Measurements from ENCODE around the gene MROH8. TPM values are rescaled to one million over a fixed set of nuclear protein-coding genes. Genes with fewer than 3 reads are reported as not detected.
"Not testable (repeated sequence)": the region's sequence is repeated elsewhere in the genome, so short reads cannot be mapped to it uniquely, and the experiment has no call there.

Gene MROH8
- total RNA-seq, 3 donors from 2014 or later, result 1.4 to 3.1 (median 2.6) TPM

DNA sequence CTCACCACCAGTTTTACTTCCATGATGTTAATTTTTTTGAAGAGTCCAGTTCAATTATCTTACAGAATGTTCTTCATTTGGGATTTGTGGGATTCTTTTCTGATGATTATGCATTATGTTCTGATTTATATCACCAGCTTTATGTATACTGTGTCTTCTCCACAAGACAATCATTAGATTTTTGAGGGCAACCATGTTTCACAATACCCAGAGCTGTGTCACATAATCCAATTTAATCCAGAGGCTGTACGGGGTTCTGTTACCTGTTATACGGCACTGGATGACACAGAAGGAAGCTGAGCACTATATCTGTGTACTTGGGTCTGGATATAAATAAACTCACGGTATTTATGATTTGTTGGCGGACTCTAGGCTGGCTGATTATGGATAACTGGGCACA, 41.8 kb downstream of the MROH8 start:
- intact Hi-C loops (cut with DNase I, micrococcal nuclease), result no loop called here
- no peak overlapping the region for H3K4me3 ChIP-seq
- H3K9me3 ChIP-seq, result no peaks in the 10 kb centered on the region
- TF ChIP-seq CTCF (IDR thresholded peaks at IDR 0.05), result no peak
- no peaks in the 10 kb centered on the region for H3K36me3 ChIP-seq (ENCODE audit: low read depth)
- H3K4me1 ChIP-seq (ENCODE audit: low read depth), result no peaks in the 10 kb centered on the region
- DNase-seq (no peak), ATAC-seq (no peak)

DNA sequence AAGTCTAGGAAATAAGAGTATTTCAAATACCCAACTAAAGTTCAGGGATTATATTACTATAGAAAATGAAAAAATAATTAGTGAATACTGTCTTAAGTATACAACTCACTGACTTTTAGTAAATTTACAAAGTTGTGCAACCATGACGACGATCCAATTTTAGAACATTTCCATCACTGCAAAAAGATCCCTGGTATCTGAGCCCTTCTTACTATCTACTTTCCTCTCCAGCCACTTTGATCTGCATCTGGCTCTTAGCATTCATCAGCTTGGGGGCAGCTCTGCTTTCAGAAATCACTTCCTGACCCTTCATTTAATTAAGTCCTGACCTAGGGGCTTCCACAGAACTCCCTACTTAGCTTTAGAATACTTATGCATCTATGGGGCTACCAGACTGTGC, 45.4 kb downstream of the MROH8 start:
- no peak for TF ChIP-seq CTCF (IDR thresholded peaks at IDR 0.05)
- Histone ChIP-seq H3K9me3 (no peaks in the 10 kb centered on the region), H3K4me3 (no peak overlapping the region), H3K4me1 (ENCODE audit: low read depth) (no peaks in the 10 kb centered on the region), H3K36me3 (ENCODE audit: low read depth) (no peaks in the 10 kb centered on the region)
- intact Hi-C loops (cut with DNase I, micrococcal nuclease), result no loop called here
- ATAC-seq (no peak), DNase-seq (no peak)

- H3K4me3 ChIP-seq, result no peak overlapping the region
- no peak for TF ChIP-seq CTCF (IDR thresholded peaks at IDR 0.05)
- ATAC-seq (no peak), DNase-seq (no peak)
- no peaks in the 10 kb centered on the region for H3K9me3 ChIP-seq
- H3K4me1 ChIP-seq (ENCODE audit: low read depth), result no peaks in the 10 kb centered on the region
- intact Hi-C loops (cut with DNase I, micrococcal nuclease), result no loop called here
- no peaks in the 10 kb centered on the region for H3K36me3 ChIP-seq (ENCODE audit: low read depth)
Measured at GRCh38 chr20:37131486-37131885, 47.9 kb downstream of the MROH8 start.

- intact Hi-C loops (cut with DNase I, micrococcal nuclease), result no loop called here
- Histone ChIP-seq H3K4me3 (no peak overlapping the region), H3K36me3 (ENCODE audit: low read depth) (no peaks in the 10 kb centered on the region), H3K4me1 (ENCODE audit: low read depth) (no peaks in the 10 kb centered on the region), H3K9me3 (no peaks in the 10 kb centered on the region)
- no peak for DNase-seq
- TF ChIP-seq CTCF (IDR thresholded peaks at IDR 0.05), result no peak
- ATAC-seq, result no peak
Measured at GRCh38 chr20:37128803-37129202, 50.5 kb downstream of the MROH8 start.

DNA sequence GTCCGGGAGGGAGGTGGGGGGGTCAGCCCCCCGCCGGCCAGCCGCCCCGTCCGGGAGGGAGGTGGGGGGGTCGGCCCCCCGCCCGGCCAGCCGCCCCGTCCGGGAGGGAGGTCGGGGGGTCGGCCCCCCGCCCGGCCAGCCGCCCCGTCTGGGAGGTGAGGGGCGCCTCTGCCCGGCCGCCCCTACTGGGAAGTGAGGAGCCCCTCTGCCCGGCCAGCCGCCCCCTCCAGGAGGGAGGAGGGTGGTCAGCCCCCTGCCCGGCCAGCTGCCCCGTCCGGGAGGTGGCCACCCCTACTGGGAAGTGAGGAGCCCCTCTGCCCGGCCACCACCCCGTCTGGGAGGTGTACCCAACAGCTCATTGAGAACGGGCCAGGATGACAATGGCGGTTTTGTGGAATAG, 53.1 kb downstream of the MROH8 start:
- H3K4me1 ChIP-seq (ENCODE audit: low read depth); H3K4me3 ChIP-seq; intact Hi-C loops (cut with DNase I, micrococcal nuclease); ATAC-seq; H3K36me3 ChIP-seq (ENCODE audit: low read depth); DNase-seq; H3K9me3 ChIP-seq: not testable (repeated sequence)

DNA sequence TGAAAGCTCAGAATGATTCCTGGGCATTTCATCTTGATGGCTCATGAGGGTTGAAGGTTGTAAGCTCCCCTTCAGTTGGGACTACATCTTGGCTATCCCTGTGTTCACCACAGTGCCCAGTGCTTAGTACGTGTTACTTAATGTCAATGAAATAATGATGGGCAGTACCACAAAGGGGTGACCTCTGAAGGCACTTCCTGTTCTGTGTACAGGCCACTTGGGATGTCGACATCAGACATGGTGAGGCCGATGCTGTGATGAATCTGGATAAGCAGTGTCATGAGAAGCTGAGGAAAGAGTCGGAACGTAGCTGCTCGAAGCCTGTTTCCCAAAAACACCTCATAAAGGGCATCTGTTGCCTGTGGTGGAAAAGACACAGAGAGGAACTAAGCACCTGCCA, 55.9 kb downstream of the MROH8 start:
- Histone ChIP-seq H3K4me1 (ENCODE audit: low read depth) (no peaks in the 10 kb centered on the region), H3K9me3 (no peaks in the 10 kb centered on the region), H3K36me3 (ENCODE audit: low read depth) (no peaks in the 10 kb centered on the region), H3K4me3 (no peak overlapping the region)
- intact Hi-C loops (cut with DNase I, micrococcal nuclease), result no loop called here
- no peak for ATAC-seq
- TF ChIP-seq CTCF (IDR thresholded peaks at IDR 0.05), result no peak
- no peak for DNase-seq

All from mucosa of descending colon (tissue), 3 donors.